Measurements from ENCODE around the gene POLH. TPM values are rescaled to one million over a fixed set of nuclear protein-coding genes. Genes with fewer than 3 reads are reported as not detected.

The POLH gene
- total and polyA plus RNA-seq, 9 of the 15 experiments (the other 6 are each of a cell fraction or from before 2014, with no cell fraction given) = 5.8 to 31.6 (median 20.6) TPM

DNA sequence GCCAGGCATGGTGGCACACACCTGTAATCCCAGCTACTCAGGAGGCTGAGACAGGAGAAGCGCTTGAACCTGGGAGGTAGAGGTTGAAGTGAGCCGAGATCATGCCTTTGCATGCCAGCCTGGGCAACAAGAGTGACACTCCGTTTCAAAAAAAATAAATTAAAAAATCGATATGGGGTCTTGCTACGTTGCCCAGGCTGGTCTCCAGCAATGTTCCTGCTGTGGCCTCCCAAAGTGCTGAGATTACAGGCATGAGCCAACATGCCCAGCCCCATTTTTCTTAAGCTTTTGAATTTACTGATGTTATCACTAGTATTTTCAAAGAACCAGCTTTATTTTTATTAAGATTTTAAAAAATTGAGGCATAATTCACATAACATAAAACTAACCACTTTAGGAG lies 35.5 kb upstream of the POLH start:
- BruUV-seq (replicated peaks) = no TSS peak
- no peak for DNase-seq (ENCODE audit: extremely low read depth in 1 of 4, low spot score in 3 of 4)
- in situ Hi-C loops (cut with MboI) = no loop called here
- TF ChIP-seq RBFOX2 (IDR thresholded peaks at IDR 0.05; ENCODE audit: low read depth, low read length) (0 out of 2 replicates have a peak, but pooled peaks have one; percentile 28), TEAD4 (IDR thresholded peaks at IDR 0.05; ENCODE audit: low read length) (no peak), TEAD4 (CRISPR knock-in tag; IDR thresholded peaks at IDR 0.05; ENCODE audit: borderline replicate concordance) (no peak), RBM25 (IDR thresholded peaks at IDR 0.05; ENCODE audit: low read depth, low read length, severe bottlenecking) (peak; percentile 79), ZNF121 (CRISPR knock-in tag; conservative IDR thresholded peaks at IDR 0.05) (peak; percentile 91), SAP30 (IDR thresholded peaks at IDR 0.05; ENCODE audit: borderline replicate concordance, insufficient read depth, low read depth, low read length, poor library complexity, severe bottlenecking) (no peak)
- no peak for FAIRE-seq
- ATAC-seq = no peak
- H3K27me3 ChIP-seq (ENCODE audit: control insufficient read depth in 2 of 2, insufficient read depth in 2 of 2, low read length in 2 of 2) = no peaks in the 10 kb centered on the region
- H3K9ac ChIP-seq (ENCODE audit: insufficient read depth in 1 of 2, low read depth in 2 of 2, low read length in 2 of 2) = no peak overlapping the region
- H4K20me1 ChIP-seq (replicated peaks; ENCODE audit: control insufficient read depth, insufficient read depth, low read length) = no peaks in the 10 kb centered on the region
- 98% methylated on average over 5 of the region's 5 CpGs for WGBS (ENCODE audit: insufficient coverage, low coverage, missing lambda C conversion rate)
- H3K9me1 ChIP-seq (ENCODE audit: control insufficient read depth, insufficient read depth, low read length) = no peaks in the 10 kb centered on the region
- no peak overlapping the region for H3K4me3 ChIP-seq
- intact Hi-C loops (cut with micrococcal nuclease) = no loop called here
- H3K4me1 ChIP-seq (replicated peaks in 1 of 2; ENCODE audit: control insufficient read depth in 2 of 2, insufficient read depth in 2 of 2, low read length in 2 of 2) = no peaks in the 10 kb centered on the region
- no peak overlapping the region for H2AFZ ChIP-seq (ENCODE audit: low read depth, low read length)
- H3K27ac ChIP-seq (ENCODE audit: extremely low read depth, low read depth, low read length) = no peak overlapping the region
- ChIA-PET POLR2A (interaction anchor here (0.6 to 1.9 kb wide), 3 partner anchors 15 to 79 kb away, joined by 3 to 6 read pairs (median 4); no protein-coding TSS in a partner anchor), CTCF (ENCODE audit: low intra/inter-chr PET ratio) (no interaction called here)
- peaks cover 87% of the 10 kb centered on the region for H3K36me3 ChIP-seq (ENCODE audit: control insufficient read depth, insufficient read depth, low read length)
- H3K9me3 ChIP-seq (replicated peaks; ENCODE audit: control insufficient read depth, insufficient read depth, low read depth, low read length) = no peaks in the 10 kb centered on the region
- H3K79me2 ChIP-seq (ENCODE audit: control insufficient read depth, insufficient read depth, low read length) = 0 out of 3 replicates have a peak, but pooled peaks cover 2% of the 10 kb centered on the region
- H3K4me2 ChIP-seq (ENCODE audit: insufficient read depth, low read length) = no peak overlapping the region
